ENCODE results near the gene ITGB8. TPM values are rescaled to one million over a fixed set of nuclear protein-coding genes. Genes with fewer than 3 reads are reported as not detected.

The ITGB8 gene
- total RNA-seq, 5 donors from 2014 or later (not counting 1 experiment from before 2014, with no cell fraction given): 0.08 to 0.29 (median 0.16) TPM

GRCh38 chr7:20432071-20432470 lies 101.4 kb downstream of the ITGB8 start:
- Histone ChIP-seq H3K27me3 (replicated peaks in 1 of 2; ENCODE audit: control insufficient read depth in 2 of 2, extremely low read depth in 1 of 2, insufficient read depth in 2 of 2, low read length in 1 of 2) (no peaks in the 10 kb centered on the region), H3K9me3 (no peaks in the 10 kb centered on the region), H3K4me3 (ENCODE audit: control insufficient read depth in 1 of 2, extremely low read depth in 1 of 2, low read length in 1 of 2) (no peak overlapping the region), H3K36me3 (ENCODE audit: control insufficient read depth in 2 of 2, extremely low read depth in 1 of 2, insufficient read depth in 1 of 2, low read length in 1 of 2) (no peaks in the 10 kb centered on the region), H3K4me1 (ENCODE audit: control insufficient read depth in 1 of 2, extremely low read depth in 1 of 2, insufficient read depth in 2 of 2, low read length in 2 of 2) (no peaks in the 10 kb centered on the region), H3K27ac (ENCODE audit: low read length) (no peak overlapping the region)
- H3K4me1 Mint-ChIP-seq: no peaks in the 10 kb centered on the region
- H3K36me3 Mint-ChIP-seq: no peaks in the 10 kb centered on the region
- ChIA-PET POLR2A (no interaction called here), CTCF (no interaction called here)
- H3K9me3 Mint-ChIP-seq: no peaks in the 10 kb centered on the region
- peaks cover 0 to 5% of the 10 kb centered on the region in 2 donors for H3K27me3 Mint-ChIP-seq
- 64% methylated on average over 2 of the region's 4 CpGs for WGBS (ENCODE audit: insufficient coverage)
- ATAC-seq (replicated peaks in 1 of 4) (no peak), DNase-seq (no peak)
- no peak overlapping the region for H3K27ac Mint-ChIP-seq
- H3K4me3 Mint-ChIP-seq: no peak overlapping the region

- ATAC-seq (replicated peaks in 1 of 4) (no peak), DNase-seq (no peak)
- no peaks in the 10 kb centered on the region for H3K27me3 ChIP-seq (replicated peaks in 1 of 2; ENCODE audit: control insufficient read depth in 2 of 2, extremely low read depth in 1 of 2, insufficient read depth in 2 of 2, low read length in 1 of 2)
- Mint-ChIP-seq H3K27me3 (no peaks in the 10 kb centered on the region), H3K36me3 (no peaks in the 10 kb centered on the region), H3K4me3 (no peak overlapping the region), H3K9me3 (no peaks in the 10 kb centered on the region), H3K27ac (no peak overlapping the region), H3K4me1 (peaks cover 0 to 2% (median 0%) of the 10 kb centered on the region in 3 donors)
- no peak overlapping the region for H3K4me3 ChIP-seq (ENCODE audit: control insufficient read depth in 1 of 2, extremely low read depth in 1 of 2, low read length in 1 of 2)
- CTCF ChIA-PET: interaction anchor here in 1 of 2 donors (0.6 kb wide), 1 partner anchor 1491 kb away, joined by 3 read pairs; no protein-coding TSS in a partner anchor
- no peak overlapping the region for H3K27ac ChIP-seq (ENCODE audit: low read length)
- no peaks in the 10 kb centered on the region for H3K36me3 ChIP-seq (ENCODE audit: control insufficient read depth in 2 of 2, extremely low read depth in 1 of 2, insufficient read depth in 1 of 2, low read length in 1 of 2)
- no peaks in the 10 kb centered on the region for H3K9me3 ChIP-seq
- 80% methylated on average over 1 of the region's 3 CpGs for WGBS (ENCODE audit: insufficient coverage)
- no peaks in the 10 kb centered on the region for H3K4me1 ChIP-seq (ENCODE audit: control insufficient read depth in 1 of 2, extremely low read depth in 1 of 2, insufficient read depth in 2 of 2, low read length in 2 of 2)
- POLR2A ChIA-PET: no interaction called here
Measured at GRCh38 chr7:20435305-20435704, 104.6 kb downstream of the ITGB8 start.

- no peaks in the 10 kb centered on the region for H3K4me1 ChIP-seq (ENCODE audit: control insufficient read depth in 1 of 2, extremely low read depth in 1 of 2, insufficient read depth in 2 of 2, low read length in 2 of 2)
- no peaks in the 10 kb centered on the region for H3K36me3 Mint-ChIP-seq
Measured at GRCh38 chr7:20438248-20438647, 107.5 kb downstream of the ITGB8 start.

GRCh38 chr7:20438694-20439376 lies 108.1 kb downstream of the ITGB8 start:
- peak in 1 of 35 experiments; percentile 3 for DNase-seq
- H3K36me3 Mint-ChIP-seq: no peaks in the 10 kb centered on the region
- CTCF ChIA-PET: no interaction called here

More at GRCh38 chr7:20438248-20438647, 107.5 kb downstream of the ITGB8 start:
- DNase-seq (no peak), ATAC-seq (replicated peaks in 1 of 4) (no peak)
- H3K4me3 Mint-ChIP-seq: no peak overlapping the region
- peaks cover 0 to 2% (median 0%) of the 10 kb centered on the region in 3 donors for H3K4me1 Mint-ChIP-seq
- Histone ChIP-seq H3K9me3 (no peaks in the 10 kb centered on the region), H3K27ac (ENCODE audit: low read length) (no peak overlapping the region), H3K36me3 (ENCODE audit: control insufficient read depth in 2 of 2, extremely low read depth in 1 of 2, insufficient read depth in 1 of 2, low read length in 1 of 2) (no peaks in the 10 kb centered on the region), H3K27me3 (replicated peaks in 1 of 2; ENCODE audit: control insufficient read depth in 2 of 2, extremely low read depth in 1 of 2, insufficient read depth in 2 of 2, low read length in 1 of 2) (no peaks in the 10 kb centered on the region), H3K4me3 (ENCODE audit: control insufficient read depth in 1 of 2, extremely low read depth in 1 of 2, low read length in 1 of 2) (no peak overlapping the region)
- H3K27ac Mint-ChIP-seq: no peak overlapping the region
- CTCF ChIA-PET: no interaction called here
- H3K9me3 Mint-ChIP-seq: peaks cover 0 to 6% (median 0%) of the 10 kb centered on the region in 3 donors
- peaks cover 0 to 5% of the 10 kb centered on the region in 2 donors for H3K27me3 Mint-ChIP-seq
- POLR2A ChIA-PET: no interaction called here

GRCh38 chr7:20439416-20440185 lies 108.9 kb downstream of the ITGB8 start:
- CTCF ChIA-PET: no interaction called here
- 89% methylated on average over 8 of the region's 10 CpGs for WGBS (ENCODE audit: insufficient coverage)
- H3K9me3 Mint-ChIP-seq: peaks cover 3 to 9% (median 3%) of the 10 kb centered on the region in 3 donors

More at GRCh38 chr7:20438694-20439376, 108.1 kb downstream of the ITGB8 start:
- Histone ChIP-seq H3K9me3 (no peaks in the 10 kb centered on the region), H3K27me3 (replicated peaks in 1 of 2; ENCODE audit: control insufficient read depth in 2 of 2, extremely low read depth in 1 of 2, insufficient read depth in 2 of 2, low read length in 1 of 2) (no peaks in the 10 kb centered on the region), H3K4me1 (ENCODE audit: control insufficient read depth in 1 of 2, extremely low read depth in 1 of 2, insufficient read depth in 2 of 2, low read length in 2 of 2) (no peaks in the 10 kb centered on the region), H3K36me3 (ENCODE audit: control insufficient read depth in 2 of 2, extremely low read depth in 1 of 2, insufficient read depth in 1 of 2, low read length in 1 of 2) (no peaks in the 10 kb centered on the region), H3K27ac (ENCODE audit: low read length) (no peak overlapping the region), H3K4me3 (ENCODE audit: control insufficient read depth in 1 of 2, extremely low read depth in 1 of 2, low read length in 1 of 2) (no peak overlapping the region)
- Mint-ChIP-seq H3K4me1 (peaks cover 0 to 2% (median 0%) of the 10 kb centered on the region in 3 donors), H3K4me3 (no peak overlapping the region), H3K9me3 (peaks cover 0 to 6% (median 1%) of the 10 kb centered on the region in 3 donors), H3K27me3 (peaks cover 0 to 5% of the 10 kb centered on the region in 2 donors), H3K27ac (no peak overlapping the region)
- no CpG with 5 or more reads among the region's 7 CpGs for WGBS (ENCODE audit: insufficient coverage)
- POLR2A ChIA-PET: no interaction called here
- ATAC-seq (replicated peaks in 1 of 4): no peak

GRCh38 chr7:20440472-20441105 lies 109.9 kb downstream of the ITGB8 start:
- 100% methylated on average over 1 of the region's 9 CpGs for WGBS (ENCODE audit: insufficient coverage)
- Histone ChIP-seq H3K27me3 (replicated peaks in 1 of 2; ENCODE audit: control insufficient read depth in 2 of 2, extremely low read depth in 1 of 2, insufficient read depth in 2 of 2, low read length in 1 of 2) (no peaks in the 10 kb centered on the region), H3K36me3 (ENCODE audit: control insufficient read depth in 2 of 2, extremely low read depth in 1 of 2, insufficient read depth in 1 of 2, low read length in 1 of 2) (no peaks in the 10 kb centered on the region), H3K27ac (ENCODE audit: low read length) (no peak overlapping the region), H3K4me1 (ENCODE audit: control insufficient read depth in 1 of 2, extremely low read depth in 1 of 2, insufficient read depth in 2 of 2, low read length in 2 of 2) (no peaks in the 10 kb centered on the region), H3K4me3 (ENCODE audit: control insufficient read depth in 1 of 2, extremely low read depth in 1 of 2, low read length in 1 of 2) (no peak overlapping the region), H3K9me3 (no peaks in the 10 kb centered on the region)
- peaks cover 3 to 11% (median 8%) of the 10 kb centered on the region in 3 donors for H3K9me3 Mint-ChIP-seq
- peaks cover 0 to 2% (median 0%) of the 10 kb centered on the region in 3 donors for H3K4me1 Mint-ChIP-seq
- CTCF ChIA-PET: no interaction called here
- POLR2A ChIA-PET: interaction anchor here in 1 of 2 donors (0.5 kb wide), 1 partner anchor 242 kb away, joined by 3 read pairs; no protein-coding TSS in a partner anchor
- ATAC-seq (replicated peaks in 1 of 4): no peak
- no peak overlapping the region for H3K27ac Mint-ChIP-seq
- H3K4me3 Mint-ChIP-seq: no peak overlapping the region
- DNase-seq: peak in 1 of 35 experiments; percentile 5
- H3K27me3 Mint-ChIP-seq: peaks cover 0 to 5% of the 10 kb centered on the region in 2 donors
- no peaks in the 10 kb centered on the region for H3K36me3 Mint-ChIP-seq

More at GRCh38 chr7:20439416-20440185, 108.9 kb downstream of the ITGB8 start:
- Mint-ChIP-seq H3K4me3 (no peak overlapping the region), H3K36me3 (no peaks in the 10 kb centered on the region), H3K4me1 (peaks cover 0 to 2% (median 0%) of the 10 kb centered on the region in 3 donors), H3K27me3 (peaks cover 0 to 5% of the 10 kb centered on the region in 2 donors), H3K27ac (no peak overlapping the region)
- Histone ChIP-seq H3K9me3 (no peaks in the 10 kb centered on the region), H3K27ac (ENCODE audit: low read length) (no peak overlapping the region), H3K36me3 (ENCODE audit: control insufficient read depth in 2 of 2, extremely low read depth in 1 of 2, insufficient read depth in 1 of 2, low read length in 1 of 2) (no peaks in the 10 kb centered on the region), H3K4me1 (ENCODE audit: control insufficient read depth in 1 of 2, extremely low read depth in 1 of 2, insufficient read depth in 2 of 2, low read length in 2 of 2) (no peaks in the 10 kb centered on the region), H3K4me3 (ENCODE audit: control insufficient read depth in 1 of 2, extremely low read depth in 1 of 2, low read length in 1 of 2) (no peak overlapping the region), H3K27me3 (replicated peaks in 1 of 2; ENCODE audit: control insufficient read depth in 2 of 2, extremely low read depth in 1 of 2, insufficient read depth in 2 of 2, low read length in 1 of 2) (no peaks in the 10 kb centered on the region)
- no peak for ATAC-seq (replicated peaks in 1 of 4)
- DNase-seq: no peak
- POLR2A ChIA-PET: interaction anchor here in 1 of 2 donors (0.5 kb wide), 1 partner anchor 241 kb away, joined by 3 read pairs; no protein-coding TSS in a partner anchor
